Esophagus muscularis mucosa (tissue), 3 donors: Measurements from ENCODE around the gene INTS3.

Experiments
- CTCF ChIP-seq, 3 experiments: fragments of 200-600 bp in 2 of 3; fragments of 450-650 bp in 1 of 3; sonication (generic) in 2 of 3; IDR thresholded peaks; one replicate each; pipeline ENCODE4 v1.5.1; 2017 to 2019; ENCODE audit warnings: antibody characterized with exemption in 3 of 3, mild to moderate bottlenecking in 2 of 3, moderate library complexity in 1 of 3
- POLR2A ChIP-seq: fragments of 450-650 bp; IDR thresholded peaks from one replicate; pipeline ENCODE4 v1.6.1; 2017; ENCODE audit warnings: antibody characterized with exemption, moderate library complexity, mild to moderate bottlenecking, low read depth
- POLR2AphosphoS5 ChIP-seq, 2 donors: sonication (generic); formaldehyde crosslinking; IDR thresholded peaks; one replicate each; pipeline ENCODE4 v1.6.1; 2017; ENCODE audit warnings: antibody characterized with exemption in 2 of 2

- no peak for TF ChIP-seq CTCF (IDR thresholded peaks at IDR 0.05)
- TF ChIP-seq POLR2A, result no peak
- TF ChIP-seq POLR2AphosphoS5 (IDR thresholded peaks at IDR 0.05), result no peak
Observed at GRCh38 chr1:153792631-153793041, 64.8 kb downstream of the INTS3 start.
